ENCODE results near the gene CACNA1B. TPM values are rescaled to one million over a fixed set of nuclear protein-coding genes. Genes with fewer than 3 reads are reported as not detected.

CACNA1B gene
- total and polyA plus RNA-seq, 9 donors = 0.01 to 3.8 (median 0.16) TPM; not detected in 1

DNA sequence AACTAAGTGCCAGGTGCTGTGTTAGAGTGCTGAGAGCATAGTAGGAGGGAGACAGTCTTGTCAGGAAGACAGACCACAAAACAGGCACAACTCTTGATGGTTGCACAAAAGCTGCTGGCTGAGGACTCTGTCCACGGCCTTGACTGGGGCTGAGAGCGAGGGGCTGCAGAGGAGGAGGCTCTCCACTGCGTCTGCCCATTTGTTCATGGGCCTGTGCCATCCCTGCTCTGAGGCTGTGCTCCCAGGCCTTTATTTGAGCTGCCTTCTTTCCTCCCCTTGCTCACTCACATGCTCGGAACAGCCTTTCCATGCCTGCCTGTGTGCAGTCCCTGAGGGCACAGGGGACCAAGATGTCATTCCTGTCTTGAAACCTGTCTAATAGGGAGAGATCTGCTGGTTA is 147.8 kb downstream of the CACNA1B start:
- H3K4me1 ChIP-seq (ENCODE audit: insufficient read depth) = no peaks in the 10 kb centered on the region
- no peaks in the 10 kb centered on the region for H3K27me3 ChIP-seq
- TF ChIP-seq EP300 (IDR thresholded peaks at IDR 0.05) (no peak), POLR2A (IDR thresholded peaks at IDR 0.05) (no peak)
- TF ChIP-seq, protein P1, sequence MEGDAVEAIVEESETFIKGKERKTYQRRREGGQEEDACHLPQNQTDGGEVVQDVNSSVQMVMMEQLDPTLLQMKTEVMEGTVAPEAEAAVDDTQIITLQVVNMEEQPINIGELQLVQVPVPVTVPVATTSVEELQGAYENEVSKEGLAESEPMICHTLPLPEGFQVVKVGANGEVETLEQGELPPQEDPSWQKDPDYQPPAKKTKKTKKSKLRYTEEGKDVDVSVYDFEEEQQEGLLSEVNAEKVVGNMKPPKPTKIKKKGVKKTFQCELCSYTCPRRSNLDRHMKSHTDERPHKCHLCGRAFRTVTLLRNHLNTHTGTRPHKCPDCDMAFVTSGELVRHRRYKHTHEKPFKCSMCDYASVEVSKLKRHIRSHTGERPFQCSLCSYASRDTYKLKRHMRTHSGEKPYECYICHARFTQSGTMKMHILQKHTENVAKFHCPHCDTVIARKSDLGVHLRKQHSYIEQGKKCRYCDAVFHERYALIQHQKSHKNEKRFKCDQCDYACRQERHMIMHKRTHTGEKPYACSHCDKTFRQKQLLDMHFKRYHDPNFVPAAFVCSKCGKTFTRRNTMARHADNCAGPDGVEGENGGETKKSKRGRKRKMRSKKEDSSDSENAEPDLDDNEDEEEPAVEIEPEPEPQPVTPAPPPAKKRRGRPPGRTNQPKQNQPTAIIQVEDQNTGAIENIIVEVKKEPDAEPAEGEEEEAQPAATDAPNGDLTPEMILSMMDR (IDR thresholded peaks at IDR 0.05) = no peak
- WGBS, 3 donors = 29 to 44% (median 36%) methylated on average over 4 of the region's 4 CpGs
- no peak overlapping the region for H3K27ac ChIP-seq
- no peak overlapping the region for H3K4me3 ChIP-seq
- no peaks in the 10 kb centered on the region for H3K36me3 ChIP-seq
- intact Hi-C loops (cut with DNase I) = no loop called here
- DNase-seq = no peak
- H3K9me3 ChIP-seq = no peaks in the 10 kb centered on the region

DNA sequence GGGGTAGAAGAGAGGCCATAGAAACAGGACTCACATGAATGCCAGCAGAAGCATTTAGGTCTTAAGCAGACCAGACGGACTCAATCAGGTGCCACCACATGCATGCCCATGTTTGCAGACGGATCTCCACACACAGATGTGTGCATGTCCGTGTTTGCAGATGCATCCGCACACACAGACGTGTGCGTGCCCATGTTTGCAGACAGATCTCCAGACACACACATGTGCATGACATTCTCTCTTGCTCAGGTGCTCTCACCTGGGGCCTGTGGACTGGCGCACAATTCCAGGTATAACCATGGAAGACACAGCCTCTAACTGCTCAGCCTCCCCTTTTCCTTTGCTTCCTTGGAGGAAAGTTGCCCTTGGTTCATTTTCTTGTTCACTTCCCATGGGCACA is 148.3 kb downstream of the CACNA1B start:
- Histone ChIP-seq H3K4me1 (ENCODE audit: insufficient read depth) (no peaks in the 10 kb centered on the region), H3K27me3 (no peaks in the 10 kb centered on the region), H3K4me3 (no peak overlapping the region), H3K9me3 (no peaks in the 10 kb centered on the region), H3K36me3 (no peaks in the 10 kb centered on the region), H3K27ac (no peak overlapping the region)
- TF ChIP-seq EP300 (IDR thresholded peaks at IDR 0.05) = no peak
- TF ChIP-seq, protein P1 (IDR thresholded peaks at IDR 0.05) = no peak
- no peak for TF ChIP-seq POLR2A (IDR thresholded peaks at IDR 0.05)
- DNase-seq = peak in 1 of 5 donors; percentile 2
- 72 to 87% (median 84%) methylated on average over 7 of the region's 7 CpGs for WGBS, 3 donors
- intact Hi-C loops (cut with DNase I) = no loop called here

DNA sequence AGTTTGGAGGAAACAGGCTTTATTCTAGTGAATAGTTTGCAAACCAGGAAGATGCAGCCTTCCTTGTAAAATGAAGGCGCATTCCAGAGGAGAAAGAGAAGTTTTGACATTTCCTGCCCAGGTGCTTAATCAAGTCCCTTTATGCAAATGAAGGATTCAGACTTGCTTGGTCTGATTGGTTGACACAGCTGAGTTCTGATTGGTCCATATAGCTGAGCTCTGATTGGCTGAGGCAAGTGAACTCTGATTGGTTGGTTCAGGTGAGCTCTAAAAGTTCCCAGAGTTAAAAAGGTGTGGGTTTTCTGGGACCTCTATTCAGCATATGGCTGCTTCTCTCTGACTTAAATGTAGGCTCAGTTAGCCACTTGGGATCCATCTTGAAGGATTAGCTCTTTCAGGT is 151.0 kb downstream of the CACNA1B start:
- WGBS, 3 donors = 95 to 100% (median 100%) methylated on average over 1 of the region's 1 CpG
- intact Hi-C loops (cut with DNase I) = no loop called here
- H3K27me3 ChIP-seq = no peaks in the 10 kb centered on the region

DNA sequence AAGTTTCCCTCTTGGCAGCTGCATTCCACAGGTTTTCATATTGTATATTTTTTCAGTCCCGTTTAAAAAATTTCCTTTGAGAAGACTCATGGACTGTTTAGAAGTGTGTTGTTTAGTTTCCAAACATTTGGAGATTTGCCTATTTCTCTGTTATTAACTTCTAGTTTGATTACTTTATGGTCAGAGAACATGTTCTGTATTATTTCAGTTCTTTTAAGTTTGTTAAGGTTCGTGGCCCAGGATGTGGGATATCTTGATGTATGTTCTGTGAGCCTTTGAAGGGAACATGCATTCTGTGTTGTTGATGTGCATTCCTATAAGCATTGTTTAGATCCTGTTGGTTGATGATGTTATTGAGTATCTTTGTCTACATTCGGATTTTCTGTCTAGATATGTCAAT is 153.6 kb downstream of the CACNA1B start:
- Histone ChIP-seq H3K27me3 (no peaks in the 10 kb centered on the region), H3K9me3 (no peaks in the 10 kb centered on the region), H3K27ac (no peak overlapping the region), H3K36me3 (no peaks in the 10 kb centered on the region), H3K4me1 (ENCODE audit: insufficient read depth) (no peaks in the 10 kb centered on the region), H3K4me3 (no peak overlapping the region)
- intact Hi-C loops (cut with DNase I) = no loop called here
- no peak for DNase-seq
- 53 to 67% (median 59%) methylated on average over 3 of the region's 3 CpGs for WGBS, 3 donors
- TF ChIP-seq EP300 (IDR thresholded peaks at IDR 0.05) (no peak), POLR2A (IDR thresholded peaks at IDR 0.05) (no peak)
- TF ChIP-seq, protein P1 (IDR thresholded peaks at IDR 0.05) = no peak

More for the DNA sequence above, 151.0 kb downstream of the CACNA1B start:
- H3K36me3 ChIP-seq = no peaks in the 10 kb centered on the region
- DNase-seq = no peak
- no peak overlapping the region for H3K4me3 ChIP-seq
- H3K27ac ChIP-seq = no peak overlapping the region
- H3K9me3 ChIP-seq = no peaks in the 10 kb centered on the region
- no peaks in the 10 kb centered on the region for H3K4me1 ChIP-seq (ENCODE audit: insufficient read depth)
- TF ChIP-seq, protein P1 (IDR thresholded peaks at IDR 0.05) = no peak
- no peak for TF ChIP-seq POLR2A (IDR thresholded peaks at IDR 0.05)
- TF ChIP-seq EP300 (IDR thresholded peaks at IDR 0.05) = no peak
